ENCODE measurements around the gene KRT13. TPM values are rescaled to one million over a fixed set of nuclear protein-coding genes. Genes with fewer than 3 reads are reported as not detected.

KRT13 gene
- total and polyA plus RNA-seq, 2 donors (not counting 3 experiments of a cell fraction or from before 2014, with no cell fraction given) = not detected

GRCh38 chr17:41523225-41523593 lies 17.8 kb upstream of the KRT13 start:
- no peak overlapping the region for H2AFZ ChIP-seq (ENCODE audit: low read depth, low read length)
- H3K9ac ChIP-seq (replicated peaks; ENCODE audit: extremely low read depth, insufficient read depth, low read length) = no peak overlapping the region
- ChIA-PET POLR2A (no interaction called here), CTCF (interaction anchor here (8.5 kb wide), 1 partner anchor 27 kb away, joined by 126 read pairs; no protein-coding TSS in a partner anchor)
- H3K36me3 ChIP-seq (ENCODE audit: control insufficient read depth in 2 of 2, extremely low read depth in 1 of 2, insufficient read depth in 2 of 2, low read length in 2 of 2) = no peaks in the 10 kb centered on the region
- intact Hi-C loops (cut with micrococcal nuclease) (no loop called here), dilution Hi-C loops (cut with MboI; ENCODE audit: extremely low pct_ligation_motif_present, low sequenced_read_pairs) (no loop called here)
- TF ChIP-seq JUN (IDR thresholded peaks at IDR 0.05; ENCODE audit: borderline replicate concordance, insufficient read depth, insufficient read length, low read depth) (no peak), FOS (IDR thresholded peaks at IDR 0.05; ENCODE audit: borderline replicate concordance, insufficient read depth, low read length) (no peak), GATA2 (IDR thresholded peaks at IDR 0.05; ENCODE audit: insufficient read depth, insufficient read length, low read depth, low read length) (no peak), POLR2AphosphoS5 (IDR thresholded peaks at IDR 0.05; ENCODE audit: insufficient read depth, low read depth, low read length) (no peak), EZH2 (IDR thresholded peaks at IDR 0.05; ENCODE audit: borderline replicate concordance, low read depth, low read length, severe bottlenecking) (no peak), POLR2A (IDR thresholded peaks at IDR 0.05; ENCODE audit: low read depth, low read length) (no peak), CTCF (IDR thresholded peaks at IDR 0.05; ENCODE audit: extremely low read depth in 1 of 2, insufficient read depth in 1 of 2, low read depth in 1 of 2, low read length in 2 of 2) (no peak), MAX (IDR thresholded peaks at IDR 0.05; ENCODE audit: insufficient read depth, insufficient read length) (no peak), MYC (IDR thresholded peaks at IDR 0.05; ENCODE audit: low read depth, low read length) (no peak)
- no peak overlapping the region for H3K4me3 ChIP-seq (replicated peaks in 1 of 3; ENCODE audit: insufficient read depth in 1 of 3, low read depth in 1 of 3, low read length in 3 of 3)
- no peaks in the 10 kb centered on the region for H3K9me3 ChIP-seq (replicated peaks; ENCODE audit: control insufficient read depth, insufficient read depth, low read length)
- H4K20me1 ChIP-seq (replicated peaks; ENCODE audit: control insufficient read depth, extremely low read depth, insufficient read depth, low read length) = no peaks in the 10 kb centered on the region
- no peaks in the 10 kb centered on the region for H3K79me2 ChIP-seq (ENCODE audit: control insufficient read depth, insufficient read depth, low read length)
- BruUV-seq (replicated peaks) = no TSS peak
- FAIRE-seq (no peak), DNase-seq (ENCODE audit: low read depth, low spot score) (no peak)
- H3K4me1 ChIP-seq (ENCODE audit: control insufficient read depth, extremely low read depth, insufficient read depth, low read length) = peaks cover 27% of the 10 kb centered on the region
- H3K9me1 ChIP-seq (replicated peaks; ENCODE audit: control insufficient read depth, extremely low read depth, insufficient read depth, low read length) = no peaks in the 10 kb centered on the region
- no peaks in the 10 kb centered on the region for H3K27me3 ChIP-seq (ENCODE audit: control insufficient read depth in 2 of 2, insufficient read depth in 2 of 2, low read length in 2 of 2)
- no peak overlapping the region for H3K27ac ChIP-seq (ENCODE audit: insufficient read depth, low read depth, low read length)
- no peak overlapping the region for H3K4me2 ChIP-seq (ENCODE audit: insufficient read depth, low read length)
